22Rv1 (cell line): Measurements from ENCODE around the gene NOL4L.

Source experiments
- ZFX ChIP-seq: fragments of 450-650 bp; IDR thresholded peaks from 2 replicates; pipeline ENCODE4 v1.6.1; 2017; ENCODE audit warnings: antibody characterized with exemption, borderline replicate concordance
- TF ChIP-seq, protein P1 (sequence below): fragments of 450-650 bp; IDR thresholded peaks from 2 replicates; pipeline ENCODE4 v1.5.1; 2017; ENCODE audit warnings: mild to moderate bottlenecking

DNA sequence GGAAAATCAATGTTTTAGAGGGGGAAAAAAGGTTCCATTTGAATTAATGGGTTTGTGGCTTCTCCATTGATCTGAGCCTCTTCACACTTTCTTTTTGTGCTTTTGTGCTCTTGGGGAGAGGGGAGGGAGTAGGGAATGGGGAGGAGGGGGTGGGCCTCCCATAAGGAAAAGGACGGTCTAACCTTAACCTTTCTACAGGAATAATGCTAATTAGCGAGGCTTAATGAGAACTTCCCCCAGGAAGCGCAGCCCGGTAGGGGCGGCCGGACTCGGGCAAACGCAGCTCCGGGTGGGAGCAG is 103.0 kb downstream of the NOL4L start:
- TF ChIP-seq, protein P1, sequence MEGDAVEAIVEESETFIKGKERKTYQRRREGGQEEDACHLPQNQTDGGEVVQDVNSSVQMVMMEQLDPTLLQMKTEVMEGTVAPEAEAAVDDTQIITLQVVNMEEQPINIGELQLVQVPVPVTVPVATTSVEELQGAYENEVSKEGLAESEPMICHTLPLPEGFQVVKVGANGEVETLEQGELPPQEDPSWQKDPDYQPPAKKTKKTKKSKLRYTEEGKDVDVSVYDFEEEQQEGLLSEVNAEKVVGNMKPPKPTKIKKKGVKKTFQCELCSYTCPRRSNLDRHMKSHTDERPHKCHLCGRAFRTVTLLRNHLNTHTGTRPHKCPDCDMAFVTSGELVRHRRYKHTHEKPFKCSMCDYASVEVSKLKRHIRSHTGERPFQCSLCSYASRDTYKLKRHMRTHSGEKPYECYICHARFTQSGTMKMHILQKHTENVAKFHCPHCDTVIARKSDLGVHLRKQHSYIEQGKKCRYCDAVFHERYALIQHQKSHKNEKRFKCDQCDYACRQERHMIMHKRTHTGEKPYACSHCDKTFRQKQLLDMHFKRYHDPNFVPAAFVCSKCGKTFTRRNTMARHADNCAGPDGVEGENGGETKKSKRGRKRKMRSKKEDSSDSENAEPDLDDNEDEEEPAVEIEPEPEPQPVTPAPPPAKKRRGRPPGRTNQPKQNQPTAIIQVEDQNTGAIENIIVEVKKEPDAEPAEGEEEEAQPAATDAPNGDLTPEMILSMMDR = no peak
- no peak for TF ChIP-seq ZFX
